Glutamatergic neuron (in vitro differentiated cells): ENCODE data around the gene PIP4P1. TPM values are rescaled to one million over a fixed set of nuclear protein-coding genes. Genes with fewer than 3 reads are reported as not detected.

ENCODE experiments used
- DNase-seq: peaks from one replicate; pipeline ENCODE4 v3.0.0; 2022
- H3K27ac Mint-ChIP-seq: one replicate; pipeline ENCODE4 v1.8.0; 2020; ENCODE audit warnings: mild to moderate bottlenecking, mixed read lengths, inconsistent platforms; ENCODE audit not compliant: unreplicated experiment
- H3K27me3 Mint-ChIP-seq: one replicate; pipeline ENCODE4 v1.8.0; 2020; ENCODE audit warnings: mild to moderate bottlenecking, moderate library complexity, mixed read lengths, inconsistent platforms; ENCODE audit not compliant: unreplicated experiment
- H3K36me3 Mint-ChIP-seq: one replicate; pipeline ENCODE4 v1.8.0; 2020; ENCODE audit warnings: mild to moderate bottlenecking, mixed read lengths, inconsistent platforms; ENCODE audit not compliant: unreplicated experiment
- H3K4me1 Mint-ChIP-seq: one replicate; pipeline ENCODE4 v1.8.0; 2020; ENCODE audit warnings: mild to moderate bottlenecking, low read depth, mixed read lengths, inconsistent platforms; ENCODE audit not compliant: unreplicated experiment
- H3K4me3 Mint-ChIP-seq: one replicate; pipeline ENCODE4 v1.8.0; 2020; ENCODE audit warnings: mild to moderate bottlenecking, mixed read lengths, inconsistent platforms; ENCODE audit not compliant: unreplicated experiment
- H3K9me3 Mint-ChIP-seq: one replicate; pipeline ENCODE4 v1.8.0; 2020; ENCODE audit warnings: mild to moderate bottlenecking, moderate library complexity, mixed read lengths, inconsistent platforms; ENCODE audit not compliant: unreplicated experiment
- total RNA-seq: library from RNA; stranded (reverse); fragmentation: NEBNext Ultra II Directional; extraction: Animal tissue kit (Norgen Biotek cat#: 25700); gene quantifications from one replicate; pipeline ENCODE4 v1.2.1, GENCODE V29; 2021; ENCODE audit not compliant: unreplicated experiment
- TF ChIP-seq, protein P1 (sequence below): fragments of 200-600 bp; sonication (generic); IDR thresholded peaks from one replicate; pipeline ENCODE4 v1.5.0; 2021; ENCODE audit not compliant: partially characterized antibody, unreplicated experiment

The PIP4P1 gene
- total RNA-seq, 1 donor from 2014 or later: 49.1 TPM

DNA sequence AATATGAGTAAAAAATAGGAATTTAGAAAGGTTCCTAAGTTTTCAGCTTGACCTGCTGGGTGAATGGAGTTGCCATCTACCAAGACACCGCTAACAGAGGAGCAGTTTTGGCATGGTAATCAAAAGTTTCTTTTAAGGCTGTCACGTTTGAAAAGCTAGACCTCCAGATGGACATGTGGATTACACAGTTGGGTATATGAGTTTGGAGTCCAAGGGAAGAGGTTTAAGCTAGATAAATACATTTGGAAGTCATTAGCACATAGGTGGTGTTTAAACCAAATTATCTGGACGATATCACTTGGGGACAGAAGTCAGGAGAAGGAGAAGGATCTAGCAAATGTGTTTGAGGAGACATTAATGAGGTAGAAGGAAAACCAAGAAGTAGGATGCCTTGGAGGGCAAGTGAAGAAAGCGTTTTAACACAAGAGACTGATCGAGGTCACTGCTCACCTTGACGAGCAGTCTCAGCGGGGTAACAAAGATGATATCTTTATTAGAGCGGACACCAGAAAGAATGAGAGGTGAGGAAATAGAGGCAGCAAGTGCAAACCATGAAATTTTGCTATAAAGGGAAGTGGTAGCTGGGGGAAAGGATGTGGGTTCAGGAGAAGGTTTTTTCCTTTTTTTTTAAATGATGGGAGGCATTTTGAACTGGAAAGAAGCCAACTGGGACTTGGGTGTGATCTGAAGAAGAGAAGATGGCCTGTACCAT lies 25.6 kb upstream of the PIP4P1 start:
- Mint-ChIP-seq H3K9me3 (no peaks in the 10 kb centered on the region), H3K36me3 (no peaks in the 10 kb centered on the region), H3K4me1 (peaks cover 3% of the 10 kb centered on the region), H3K27ac (no peak overlapping the region), H3K27me3 (no peaks in the 10 kb centered on the region), H3K4me3 (no peak overlapping the region)
- no peak for DNase-seq
- TF ChIP-seq, protein P1, sequence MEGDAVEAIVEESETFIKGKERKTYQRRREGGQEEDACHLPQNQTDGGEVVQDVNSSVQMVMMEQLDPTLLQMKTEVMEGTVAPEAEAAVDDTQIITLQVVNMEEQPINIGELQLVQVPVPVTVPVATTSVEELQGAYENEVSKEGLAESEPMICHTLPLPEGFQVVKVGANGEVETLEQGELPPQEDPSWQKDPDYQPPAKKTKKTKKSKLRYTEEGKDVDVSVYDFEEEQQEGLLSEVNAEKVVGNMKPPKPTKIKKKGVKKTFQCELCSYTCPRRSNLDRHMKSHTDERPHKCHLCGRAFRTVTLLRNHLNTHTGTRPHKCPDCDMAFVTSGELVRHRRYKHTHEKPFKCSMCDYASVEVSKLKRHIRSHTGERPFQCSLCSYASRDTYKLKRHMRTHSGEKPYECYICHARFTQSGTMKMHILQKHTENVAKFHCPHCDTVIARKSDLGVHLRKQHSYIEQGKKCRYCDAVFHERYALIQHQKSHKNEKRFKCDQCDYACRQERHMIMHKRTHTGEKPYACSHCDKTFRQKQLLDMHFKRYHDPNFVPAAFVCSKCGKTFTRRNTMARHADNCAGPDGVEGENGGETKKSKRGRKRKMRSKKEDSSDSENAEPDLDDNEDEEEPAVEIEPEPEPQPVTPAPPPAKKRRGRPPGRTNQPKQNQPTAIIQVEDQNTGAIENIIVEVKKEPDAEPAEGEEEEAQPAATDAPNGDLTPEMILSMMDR: no peak

GRCh38 chr14:20485900-20486299 lies 24.7 kb upstream of the PIP4P1 start:
- Mint-ChIP-seq H3K4me1 (peaks cover 3% of the 10 kb centered on the region), H3K27ac (no peak overlapping the region), H3K9me3 (no peaks in the 10 kb centered on the region)

DNA sequence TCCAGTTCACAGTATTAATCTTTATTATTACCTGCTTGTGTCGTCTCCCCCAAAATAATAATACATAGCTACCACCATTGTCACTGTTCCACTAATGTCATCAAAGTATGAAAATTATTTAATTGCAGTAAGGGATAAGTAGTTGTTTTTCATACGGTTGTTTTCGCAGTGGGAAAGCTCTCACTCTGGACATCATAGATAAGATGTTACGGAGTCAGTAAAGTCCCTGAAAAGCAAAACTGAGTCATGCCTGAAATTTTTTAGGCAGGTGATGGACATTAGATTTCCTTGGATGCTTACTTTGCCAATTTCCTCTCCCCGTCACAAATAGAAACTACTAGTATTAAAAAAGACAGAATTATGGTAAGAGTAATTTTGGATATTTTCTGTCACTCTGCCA lies 21.1 kb upstream of the PIP4P1 start:
- Mint-ChIP-seq H3K27ac (no peak overlapping the region), H3K4me1 (no peaks in the 10 kb centered on the region), H3K27me3 (no peaks in the 10 kb centered on the region), H3K36me3 (no peaks in the 10 kb centered on the region), H3K9me3 (no peaks in the 10 kb centered on the region), H3K4me3 (no peak overlapping the region)
- TF ChIP-seq, protein P1: no peak
- DNase-seq: no peak

More at GRCh38 chr14:20485900-20486299, 24.7 kb upstream of the PIP4P1 start:
- H3K36me3 Mint-ChIP-seq: no peaks in the 10 kb centered on the region
- H3K27me3 Mint-ChIP-seq: no peaks in the 10 kb centered on the region
- no peak overlapping the region for H3K4me3 Mint-ChIP-seq
- DNase-seq: no peak
- TF ChIP-seq, protein P1: no peak

GRCh38 chr14:20478894-20479293 lies 17.7 kb upstream of the PIP4P1 start:
- Mint-ChIP-seq H3K27me3 (no peaks in the 10 kb centered on the region), H3K36me3 (no peaks in the 10 kb centered on the region), H3K9me3 (peaks cover 1% of the 10 kb centered on the region), H3K4me1 (no peaks in the 10 kb centered on the region), H3K4me3 (no peak overlapping the region), H3K27ac (no peak overlapping the region)
- DNase-seq: no peak
- TF ChIP-seq, protein P1: no peak

DNA sequence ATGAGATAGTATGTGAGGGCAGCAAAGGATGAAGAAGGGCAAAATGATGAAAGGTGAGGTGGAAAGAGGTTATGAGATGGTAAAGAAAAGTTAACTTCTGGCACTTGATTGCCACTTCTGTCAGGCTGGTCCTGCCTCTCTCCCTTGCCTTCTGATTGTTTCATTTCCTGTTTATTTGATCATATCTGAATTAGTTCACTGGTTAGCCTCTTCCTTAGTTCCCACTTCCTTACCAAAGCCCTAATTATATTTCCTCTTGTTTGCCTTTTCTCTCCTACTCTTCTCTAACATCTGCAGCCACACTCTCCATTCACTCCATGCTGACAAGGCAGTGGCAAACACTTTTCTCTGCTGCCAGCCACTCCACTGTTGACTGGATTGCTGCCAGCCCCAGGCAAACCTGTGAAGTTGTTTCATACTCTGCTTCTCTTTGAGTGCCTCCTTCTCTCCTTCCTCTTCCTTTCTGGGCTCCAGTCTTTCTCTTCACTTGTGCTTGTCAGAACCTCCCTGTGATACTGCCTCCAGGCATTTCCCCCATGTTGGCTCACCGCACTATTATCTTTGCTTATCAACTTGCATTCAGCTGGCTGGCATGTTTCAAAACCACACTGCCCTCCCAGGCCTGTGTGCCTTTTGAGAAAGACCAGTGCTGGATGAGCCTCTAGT lies 16.1 kb upstream of the PIP4P1 start:
- TF ChIP-seq, protein P1: no peak
- H3K4me1 Mint-ChIP-seq: no peaks in the 10 kb centered on the region
- H3K36me3 Mint-ChIP-seq: no peaks in the 10 kb centered on the region
- no peak for DNase-seq
- H3K9me3 Mint-ChIP-seq: peaks cover 1% of the 10 kb centered on the region
- no peaks in the 10 kb centered on the region for H3K27me3 Mint-ChIP-seq
- H3K4me3 Mint-ChIP-seq: no peak overlapping the region
- no peak overlapping the region for H3K27ac Mint-ChIP-seq
